ENCODE results near the gene PPP1CA.

GRCh38 chr11:67349036-67349435 is 52.6 kb downstream of the PPP1CA start:
- TF ChIP-seq POLR2AphosphoS5 (IDR thresholded peaks at IDR 0.05; ENCODE audit: borderline replicate concordance, low read depth, low read length), result no peak
- no peak for TF ChIP-seq EZH2 (IDR thresholded peaks at IDR 0.05)
- no peak for TF ChIP-seq FOXP2 (optimal IDR thresholded peaks at IDR 0.05; ENCODE audit: control extremely low read depth, extremely low read length, insufficient read depth)
